Myometrial cell (primary cell): ENCODE data around the gene PSMB8. TPM values are rescaled to one million over a fixed set of nuclear protein-coding genes. Genes with fewer than 3 reads are reported as not detected.

Source experiments
- total RNA-seq: library from RNA; depleted of rRNA; stranded (reverse); fragments of >200 nt; gene quantifications from 2 replicates; pipeline ENCODE4 v1.2.3, GENCODE V29; 2015

Gene PSMB8
- total RNA-seq, result 77.6 and 79.8 TPM in 2 replicates

GRCh38 chr6:32843979-32844838, at the start of gene PSMB8:
Gene PSMB8, minus strand, starts transcription at chr6:32844047. Its CDS starts 51 bp downstream, at chr6:32843996.

GRCh38 chr6:32853541-32854375, 9.9 kb upstream of the PSMB8 start, which contains the start of the genes PSMB9 and TAP1:
Gene PSMB9, plus strand, starts transcription at chr6:32854192. Its CDS starts 38 bp downstream, at chr6:32854230.
Gene TAP1, minus strand, starts transcription at chr6:32853704. Its CDS starts 68 bp downstream, at chr6:32853636.

GRCh38 chr6:32838114-32838958, 5.5 kb downstream of the PSMB8 start, which contains the start of gene TAP2:
Gene TAP2, minus strand, starts transcription at chr6:32838739. Its CDS starts 506 bp downstream, at chr6:32838233.

GRCh38 chr6:32816746-32817204, 27.1 kb downstream of the PSMB8 start, which contains the start of gene HLA-DOB:
Gene HLA-DOB, minus strand, starts transcription at chr6:32817002. Its CDS starts 51 bp downstream, at chr6:32816951.

Other genes starting within 250 kb of the PSMB8 start
- gene HLA-DQA1, start 206.6 kb downstream of the PSMB8 start, total RNA-seq, result not detected in 2 replicates
- gene HLA-DQB1, start 177.4 kb downstream of the PSMB8 start, total RNA-seq, result not detected in 2 replicates
- not detected in 2 replicates for gene HLA-DQA2, start 102.7 kb downstream of the PSMB8 start, total RNA-seq
- gene HLA-DQB2, start 80.5 kb downstream of the PSMB8 start, total RNA-seq, result not detected in 2 replicates
- 0.29 and 1.1 TPM in 2 replicates for gene HLA-DOB, start 27.0 kb downstream of the PSMB8 start, total RNA-seq
- gene TAP2, start 5.3 kb downstream of the PSMB8 start, total RNA-seq, result 13.8 and 15.6 TPM in 2 replicates
- gene TAP1, start 9.7 kb upstream of the PSMB8 start, total RNA-seq, result 43.8 and 54.9 TPM in 2 replicates
- gene PSMB9, start 10.1 kb upstream of the PSMB8 start, total RNA-seq, result 29.4 and 34.6 TPM in 2 replicates
- gene HLA-DMB, start 97.0 kb upstream of the PSMB8 start, total RNA-seq, result not detected in 2 replicates
- 0.29 and 4.1 TPM in 2 replicates for gene HLA-DMA, start 109.0 kb upstream of the PSMB8 start, total RNA-seq
- 89.4 and 124 TPM in 2 replicates for gene BRD2, start 124.5 kb upstream of the PSMB8 start, total RNA-seq
- gene HLA-DOA, start 165.5 kb upstream of the PSMB8 start, total RNA-seq, result not detected in 2 replicates
- gene HLA-DPA1, start 229.6 kb upstream of the PSMB8 start, total RNA-seq, result 3.7 and 8.7 TPM in 2 replicates
- 20.9 and 89.1 TPM in 2 replicates for gene HLA-DPB1, start 231.9 kb upstream of the PSMB8 start, total RNA-seq